Neural progenitor cell (in vitro differentiated cells): ENCODE results near the gene ZNF746. TPM values are rescaled to one million over a fixed set of nuclear protein-coding genes. Genes with fewer than 3 reads are reported as not detected.
A peak's percentile ranks its signal among the peaks of the same experiment; 100 is the strongest.

Experiments
- DNase-seq: peaks from one replicate; pipeline ENCODE4 v3.0.0-alpha.2; 2016; ENCODE audit warnings: low spot score
- H2AFZ ChIP-seq: fragments of 200-600 bp; sonication (generic); replicated peaks from 2 replicates; pipeline ENCODE4 v1.6.1; 2016; ENCODE audit warnings: antibody characterized with exemption
- H3F3A ChIP-seq: fragments of 200-600 bp; sonication (generic); 2 replicates; pipeline ENCODE4 v1.6.1; 2016; ENCODE audit warnings: antibody characterized with exemption, low read depth
- H3K27ac ChIP-seq: fragments of 200-600 bp; sonication (generic); 2 replicates; pipeline ENCODE4 v1.5.1; 2016; ENCODE audit warnings: mild to moderate bottlenecking
- H3K27me3 ChIP-seq: fragments of 200-600 bp; sonication (generic); 2 replicates; pipeline ENCODE4 v1.6.1; 2016; ENCODE audit warnings: mild to moderate bottlenecking, moderate library complexity
- H3K36me3 ChIP-seq: fragments of 200-600 bp; sonication (generic); 2 replicates; pipeline ENCODE4 v1.5.1; 2016
- H3K4me1 ChIP-seq: fragments of 200-600 bp; sonication (generic); 2 replicates; pipeline ENCODE4 v1.6.1; 2016; ENCODE audit warnings: mixed run types
- H3K4me2 ChIP-seq: fragments of 200-600 bp; sonication (generic); 2 replicates; pipeline ENCODE4 v1.6.1; 2016
- H3K4me3 ChIP-seq: fragments of 200-600 bp; sonication (generic); 2 replicates; pipeline ENCODE4 v1.5.1; 2016
- H3K79me2 ChIP-seq: fragments of 200-600 bp; sonication (generic); 2 replicates; pipeline ENCODE4 v1.6.1; 2016; ENCODE audit warnings: low read depth
- H3K9ac ChIP-seq: fragments of 200-600 bp; sonication (generic); 2 replicates; pipeline ENCODE4 v1.6.1; 2016
- H3K9me3 ChIP-seq: fragments of 200-600 bp; sonication (generic); 2 replicates; pipeline ENCODE4 v1.5.1; 2016; ENCODE audit warnings: low read depth
- H4K20me1 ChIP-seq: fragments of 200-600 bp; sonication (generic); 2 replicates; pipeline ENCODE4 v1.6.1; 2016; ENCODE audit warnings: low read depth
- H3K27ac Mint-ChIP-seq: 3 replicates; pipeline ENCODE4 v1.8.0; 2021; ENCODE audit warnings: mixed read lengths
- H3K27me3 Mint-ChIP-seq: 2 replicates; pipeline ENCODE4 v1.8.0; 2022; ENCODE audit warnings: low read depth, mild to moderate bottlenecking, inconsistent platforms, moderate library complexity, mixed read lengths; ENCODE audit not compliant: insufficient read depth
- H3K36me3 Mint-ChIP-seq: 3 replicates; pipeline ENCODE4 v1.8.0; 2021; ENCODE audit warnings: mixed read lengths
- H3K4me1 Mint-ChIP-seq: 3 replicates; pipeline ENCODE4 v1.8.0; 2021; ENCODE audit warnings: mixed read lengths
- H3K4me3 Mint-ChIP-seq: 3 replicates; pipeline ENCODE4 v1.8.0; 2021; ENCODE audit warnings: mild to moderate bottlenecking, moderate library complexity, mixed read lengths
- H3K9me3 Mint-ChIP-seq: 3 replicates; pipeline ENCODE4 v1.8.0; 2020; ENCODE audit warnings: mixed read lengths
- EZH2 ChIP-seq: fragments of 200-600 bp; sonication (generic); IDR thresholded peaks from 2 replicates; pipeline ENCODE4 v1.6.1; 2017; ENCODE audit warnings: antibody characterized with exemption, mild to moderate bottlenecking, moderate library complexity
- EZH2phosphoT487 ChIP-seq: fragments of 200-600 bp; sonication (generic); IDR thresholded peaks from 2 replicates; pipeline ENCODE4 v1.6.1; 2017; ENCODE audit warnings: antibody characterized with exemption
- total RNA-seq: library from RNA; depleted of rRNA; stranded (reverse); fragments of >200 nt; gene quantifications from 2 replicates; pipeline ENCODE4 v1.2.3, GENCODE V29; 2015; ENCODE audit warnings: low replicate concordance
- TF ChIP-seq, protein P1 (sequence below): fragments of 200-600 bp; sonication (generic); IDR thresholded peaks from 2 replicates; pipeline ENCODE4 v1.5.1; 2017; ENCODE audit warnings: antibody characterized with exemption, mild to moderate bottlenecking

ZNF746 gene
- total RNA-seq, 1 donor from 2014 or later, result 11.0 TPM

DNA sequence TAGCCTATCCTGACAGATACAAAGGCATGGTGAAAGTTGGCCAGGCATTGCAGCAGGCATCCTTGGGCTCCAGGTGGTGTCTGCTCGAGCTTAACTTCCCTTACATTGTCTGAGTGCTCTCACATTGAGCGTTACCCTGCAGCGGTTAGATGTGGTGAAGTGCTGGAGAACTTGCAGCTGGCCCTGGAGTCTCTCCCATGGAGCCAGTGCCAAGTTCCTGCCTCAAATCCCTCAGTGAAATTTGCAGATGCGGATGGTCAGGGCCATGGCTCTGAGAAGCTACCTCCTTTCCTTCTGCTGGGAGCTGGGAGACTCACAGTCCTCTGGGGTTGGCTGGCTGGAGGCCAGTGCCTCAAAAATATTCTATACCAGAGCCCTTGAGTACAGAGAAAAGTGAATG is 3.3 kb upstream of the ZNF746 start:
- Mint-ChIP-seq H3K4me3 (no peak overlapping the region), H3K27me3 (peaks cover 18% of the 10 kb centered on the region), H3K36me3 (no peaks in the 10 kb centered on the region), H3K4me1 (peaks cover 8% of the 10 kb centered on the region), H3K9me3 (peaks cover 4% of the 10 kb centered on the region), H3K27ac (no peak overlapping the region)
- Histone ChIP-seq H3K27ac (no peak overlapping the region), H3K4me2 (no peak overlapping the region), H3K27me3 (peaks cover 53% of the 10 kb centered on the region), H3F3A (no peaks in the 10 kb centered on the region), H3K79me2 (peaks cover 12% of the 10 kb centered on the region), H3K9me3 (no peaks in the 10 kb centered on the region), H3K9ac (no peak overlapping the region), H3K4me3 (no peak overlapping the region), H3K36me3 (no peaks in the 10 kb centered on the region), H3K4me1 (peaks cover 3% of the 10 kb centered on the region), H4K20me1 (peaks cover 8% of the 10 kb centered on the region), H2AFZ (no peak overlapping the region)
- DNase-seq, result no peak
- no peak for TF ChIP-seq EZH2
- TF ChIP-seq EZH2phosphoT487, result no peak
- TF ChIP-seq, protein P1, sequence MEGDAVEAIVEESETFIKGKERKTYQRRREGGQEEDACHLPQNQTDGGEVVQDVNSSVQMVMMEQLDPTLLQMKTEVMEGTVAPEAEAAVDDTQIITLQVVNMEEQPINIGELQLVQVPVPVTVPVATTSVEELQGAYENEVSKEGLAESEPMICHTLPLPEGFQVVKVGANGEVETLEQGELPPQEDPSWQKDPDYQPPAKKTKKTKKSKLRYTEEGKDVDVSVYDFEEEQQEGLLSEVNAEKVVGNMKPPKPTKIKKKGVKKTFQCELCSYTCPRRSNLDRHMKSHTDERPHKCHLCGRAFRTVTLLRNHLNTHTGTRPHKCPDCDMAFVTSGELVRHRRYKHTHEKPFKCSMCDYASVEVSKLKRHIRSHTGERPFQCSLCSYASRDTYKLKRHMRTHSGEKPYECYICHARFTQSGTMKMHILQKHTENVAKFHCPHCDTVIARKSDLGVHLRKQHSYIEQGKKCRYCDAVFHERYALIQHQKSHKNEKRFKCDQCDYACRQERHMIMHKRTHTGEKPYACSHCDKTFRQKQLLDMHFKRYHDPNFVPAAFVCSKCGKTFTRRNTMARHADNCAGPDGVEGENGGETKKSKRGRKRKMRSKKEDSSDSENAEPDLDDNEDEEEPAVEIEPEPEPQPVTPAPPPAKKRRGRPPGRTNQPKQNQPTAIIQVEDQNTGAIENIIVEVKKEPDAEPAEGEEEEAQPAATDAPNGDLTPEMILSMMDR, result no peak

DNA sequence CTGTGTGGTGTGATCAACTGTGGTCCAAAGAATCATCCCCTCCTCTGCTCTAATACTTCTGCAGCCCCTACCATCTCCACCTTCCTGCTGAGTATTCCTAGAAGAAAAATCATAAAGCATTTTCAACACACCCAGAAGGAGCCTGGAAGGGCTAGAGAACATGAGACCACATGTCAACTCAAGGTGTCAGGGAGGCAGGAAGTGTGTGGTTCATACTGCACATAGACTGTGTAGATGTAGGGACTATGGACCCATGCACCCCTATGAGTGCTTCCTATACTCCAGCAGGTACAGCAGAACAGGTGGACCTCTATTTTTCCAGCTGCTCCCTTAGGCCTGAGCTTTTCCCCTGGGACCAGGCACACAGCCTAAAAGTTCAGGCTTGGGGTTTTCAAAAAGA is 2.6 kb upstream of the ZNF746 start:
- H3K4me1 ChIP-seq, result peaks cover 3% of the 10 kb centered on the region
- no peak for TF ChIP-seq EZH2phosphoT487
- TF ChIP-seq, protein P1, result no peak
- TF ChIP-seq EZH2, result no peak
- Mint-ChIP-seq H3K4me1 (peaks cover 13% of the 10 kb centered on the region), H3K9me3 (no peaks in the 10 kb centered on the region), H3K27ac (no peak overlapping the region), H3K4me3 (no peak overlapping the region), H3K27me3 (peaks cover 18% of the 10 kb centered on the region), H3K36me3 (no peaks in the 10 kb centered on the region)
- H3K9me3 ChIP-seq, result no peaks in the 10 kb centered on the region
- H3K4me2 ChIP-seq, result no peak overlapping the region
- H3F3A ChIP-seq, result no peaks in the 10 kb centered on the region
- H3K27ac ChIP-seq, result no peak overlapping the region
- H3K4me3 ChIP-seq, result no peak overlapping the region
- no peaks in the 10 kb centered on the region for H3K36me3 ChIP-seq
- no peak for DNase-seq
- H4K20me1 ChIP-seq, result peaks cover 16% of the 10 kb centered on the region
- H3K79me2 ChIP-seq, result peaks cover 19% of the 10 kb centered on the region
- peaks cover 53% of the 10 kb centered on the region for H3K27me3 ChIP-seq
- no peak overlapping the region for H2AFZ ChIP-seq
- H3K9ac ChIP-seq, result no peak overlapping the region

DNA sequence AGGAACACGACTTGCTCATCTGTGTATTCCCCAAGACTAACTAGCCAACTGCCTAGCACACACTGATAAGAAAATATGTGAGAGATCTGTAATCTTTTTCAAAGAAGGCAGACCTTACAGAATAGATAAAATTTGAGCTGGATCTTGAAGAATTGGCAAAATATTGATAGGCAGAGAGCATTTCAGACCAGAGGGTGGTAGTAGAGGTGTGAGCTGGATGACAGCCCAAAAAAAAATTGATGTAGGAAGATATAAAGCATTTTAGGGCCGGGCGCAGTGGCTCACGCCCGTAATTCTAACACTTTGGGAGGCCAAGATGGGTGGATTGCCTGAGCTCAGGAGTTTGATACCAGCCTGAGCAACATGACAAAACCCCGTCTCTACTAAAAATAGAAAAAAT is 1.2 kb upstream of the ZNF746 start:
- Histone ChIP-seq H3K9me3 (no peaks in the 10 kb centered on the region), H3K79me2 (peaks cover 25% of the 10 kb centered on the region), H3K9ac (no peak overlapping the region), H3K27me3 (peaks cover 53% of the 10 kb centered on the region), H3K4me3 (no peak overlapping the region), H3K4me2 (no peak overlapping the region), H3K27ac (no peak overlapping the region), H3K4me1 (peaks cover 3% of the 10 kb centered on the region), H2AFZ (no peak overlapping the region), H3K36me3 (no peaks in the 10 kb centered on the region), H4K20me1 (peaks cover 19% of the 10 kb centered on the region), H3F3A (no peaks in the 10 kb centered on the region)
- H3K27ac Mint-ChIP-seq, result no peak overlapping the region
- peaks cover 17% of the 10 kb centered on the region for H3K4me1 Mint-ChIP-seq
- DNase-seq, result no peak
- TF ChIP-seq EZH2phosphoT487 (no peak), EZH2 (no peak)
- H3K36me3 Mint-ChIP-seq, result peaks cover under 1% of the 10 kb centered on the region
- H3K4me3 Mint-ChIP-seq, result peak overlapping the region; percentile 82
- H3K27me3 Mint-ChIP-seq, result peaks cover 14% of the 10 kb centered on the region
- no peaks in the 10 kb centered on the region for H3K9me3 Mint-ChIP-seq

DNA sequence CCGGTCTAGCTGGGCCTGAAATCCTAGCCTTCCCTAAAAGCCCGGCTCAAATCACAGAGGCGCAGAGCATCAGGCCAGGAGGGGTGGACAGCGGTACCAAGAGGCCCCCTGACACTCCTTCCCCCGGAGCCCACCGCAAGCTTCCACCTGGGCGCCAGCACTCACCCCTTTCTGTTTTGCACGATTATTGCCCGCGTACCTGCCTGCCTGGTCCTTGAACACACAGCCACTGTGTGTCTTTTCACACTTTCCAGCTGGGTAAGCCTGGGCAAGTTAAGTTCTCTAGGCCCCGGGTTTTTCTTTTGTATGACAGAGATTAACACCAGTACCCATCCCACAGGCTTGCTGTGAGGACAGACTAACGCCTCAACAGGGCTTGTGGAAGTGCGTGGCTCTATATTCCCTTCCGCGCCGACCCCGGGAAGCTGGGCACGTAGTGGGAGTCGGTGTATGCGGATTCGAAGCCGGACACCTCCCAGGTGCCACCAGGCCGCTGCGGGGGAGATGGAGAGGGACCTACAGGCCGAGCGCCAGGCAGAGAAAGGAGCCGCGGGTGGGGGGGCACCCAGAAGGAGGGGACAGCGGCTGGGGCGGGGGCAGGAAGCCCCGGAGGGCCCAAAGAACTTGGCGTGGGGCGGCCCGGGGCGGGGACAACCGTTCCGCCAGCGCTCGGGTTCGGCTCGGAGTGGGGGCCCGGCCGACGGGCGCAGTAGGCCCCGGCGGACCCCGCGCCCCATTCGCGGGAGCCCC is 792 bp downstream of the ZNF746 start:
- H3K4me1 ChIP-seq, result peaks cover 3% of the 10 kb centered on the region
- peak overlapping the region; percentile 84 for H3K9ac ChIP-seq
- H3K27me3 Mint-ChIP-seq, result peaks cover 10% of the 10 kb centered on the region
- no peaks in the 10 kb centered on the region for H3K9me3 ChIP-seq
- peaks cover 37% of the 10 kb centered on the region for H3K27me3 ChIP-seq
- peak; percentile 53 for DNase-seq
- H3K36me3 ChIP-seq, result no peaks in the 10 kb centered on the region
- no peak overlapping the region for H3K27ac ChIP-seq
- no peaks in the 10 kb centered on the region for H3K9me3 Mint-ChIP-seq
- peak overlapping the region; percentile 99 for H3K4me3 Mint-ChIP-seq
- peaks cover 13% of the 10 kb centered on the region for H3K36me3 Mint-ChIP-seq
- peaks cover 25% of the 10 kb centered on the region for H3K79me2 ChIP-seq
- H3K4me1 Mint-ChIP-seq, result peaks cover 17% of the 10 kb centered on the region
- H3K27ac Mint-ChIP-seq, result peak overlapping the region; percentile 98
- no peaks in the 10 kb centered on the region for H3F3A ChIP-seq
- TF ChIP-seq EZH2phosphoT487, result no peak
- no peak for TF ChIP-seq EZH2
- TF ChIP-seq, protein P1, result no peak
- peaks cover 19% of the 10 kb centered on the region for H4K20me1 ChIP-seq
- no peak overlapping the region for H2AFZ ChIP-seq
- H3K4me3 ChIP-seq, result peak overlapping the region; percentile 98
- peak overlapping the region; percentile 80 for H3K4me2 ChIP-seq
